Measurements from ENCODE around the gene CTPS2. TPM values are rescaled to one million over a fixed set of nuclear protein-coding genes. Genes with fewer than 3 reads are reported as not detected.

CTPS2 gene
- total RNA-seq, 1 donor from 2014 or later, result 9.9 TPM

GRCh38 chrX:16659321-16659720 lies 53.1 kb downstream of the CTPS2 start:
- no peak for DNase-seq
- intact Hi-C loops (cut with micrococcal nuclease), result no loop called here
- Mint-ChIP-seq H3K9me3 (no peaks in the 10 kb centered on the region), H3K4me1 (no peaks in the 10 kb centered on the region), H3K36me3 (ENCODE audit: low read depth) (peaks cover 21% of the 10 kb centered on the region), H3K27me3 (no peaks in the 10 kb centered on the region), H3K27ac (no peak overlapping the region), H3K4me3 (no peak overlapping the region)
- ChIA-PET CTCF (no interaction called here), POLR2A (no interaction called here)
- TF ChIP-seq, protein P1, sequence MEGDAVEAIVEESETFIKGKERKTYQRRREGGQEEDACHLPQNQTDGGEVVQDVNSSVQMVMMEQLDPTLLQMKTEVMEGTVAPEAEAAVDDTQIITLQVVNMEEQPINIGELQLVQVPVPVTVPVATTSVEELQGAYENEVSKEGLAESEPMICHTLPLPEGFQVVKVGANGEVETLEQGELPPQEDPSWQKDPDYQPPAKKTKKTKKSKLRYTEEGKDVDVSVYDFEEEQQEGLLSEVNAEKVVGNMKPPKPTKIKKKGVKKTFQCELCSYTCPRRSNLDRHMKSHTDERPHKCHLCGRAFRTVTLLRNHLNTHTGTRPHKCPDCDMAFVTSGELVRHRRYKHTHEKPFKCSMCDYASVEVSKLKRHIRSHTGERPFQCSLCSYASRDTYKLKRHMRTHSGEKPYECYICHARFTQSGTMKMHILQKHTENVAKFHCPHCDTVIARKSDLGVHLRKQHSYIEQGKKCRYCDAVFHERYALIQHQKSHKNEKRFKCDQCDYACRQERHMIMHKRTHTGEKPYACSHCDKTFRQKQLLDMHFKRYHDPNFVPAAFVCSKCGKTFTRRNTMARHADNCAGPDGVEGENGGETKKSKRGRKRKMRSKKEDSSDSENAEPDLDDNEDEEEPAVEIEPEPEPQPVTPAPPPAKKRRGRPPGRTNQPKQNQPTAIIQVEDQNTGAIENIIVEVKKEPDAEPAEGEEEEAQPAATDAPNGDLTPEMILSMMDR (IDR thresholded peaks at IDR 0.05), result no peak
- no peak for ATAC-seq (ENCODE audit: low read depth)

DNA sequence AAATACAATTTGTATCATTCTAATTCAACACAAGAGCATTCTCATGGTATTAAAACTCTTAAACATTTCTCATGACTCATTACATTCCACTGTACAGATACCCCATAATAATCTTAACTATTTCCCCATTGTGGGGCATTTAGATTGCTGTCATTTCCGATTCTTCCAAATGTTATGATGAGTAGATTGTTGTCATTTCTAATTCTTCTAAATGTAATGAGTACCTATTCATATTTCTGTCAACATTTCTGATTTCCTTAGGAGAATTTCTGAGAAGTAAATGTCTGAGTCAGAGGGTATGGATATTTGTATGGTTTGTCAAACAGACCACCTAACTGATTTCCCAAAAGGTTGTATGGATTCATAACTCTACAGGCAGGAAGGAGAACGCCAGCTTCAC lies 54.2 kb downstream of the CTPS2 start:
- ChIA-PET CTCF (no interaction called here), POLR2A (no interaction called here)
- Mint-ChIP-seq H3K36me3 (ENCODE audit: low read depth) (peaks cover 16% of the 10 kb centered on the region), H3K4me1 (no peaks in the 10 kb centered on the region), H3K27ac (no peak overlapping the region), H3K4me3 (no peak overlapping the region), H3K9me3 (no peaks in the 10 kb centered on the region), H3K27me3 (no peaks in the 10 kb centered on the region)
- intact Hi-C loops (cut with micrococcal nuclease), result no loop called here
- DNase-seq, result no peak
- no peak for ATAC-seq (ENCODE audit: low read depth)
- TF ChIP-seq, protein P1 (IDR thresholded peaks at IDR 0.05), result no peak

DNA sequence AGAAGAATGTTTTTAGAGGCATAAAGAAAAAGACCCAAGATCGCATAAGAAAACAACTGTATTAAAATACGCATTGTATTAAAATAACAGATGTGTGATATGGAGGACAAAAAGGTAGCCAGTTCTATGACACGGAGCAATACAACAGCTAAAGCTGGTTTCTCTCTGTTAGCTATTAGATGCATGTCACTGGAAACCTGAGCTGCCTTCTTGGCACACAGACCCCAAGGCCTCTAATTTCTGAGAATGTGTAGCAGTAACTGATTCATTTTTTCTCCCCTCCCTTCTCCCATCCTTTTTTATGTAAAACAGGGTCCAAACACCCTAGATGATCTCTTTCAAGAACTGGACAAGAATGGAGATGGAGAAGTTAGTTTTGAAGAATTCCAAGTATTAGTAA lies 58.4 kb downstream of the CTPS2 start:
- ChIA-PET POLR2A (no interaction called here), CTCF (no interaction called here)
- Mint-ChIP-seq H3K27ac (no peak overlapping the region), H3K4me1 (no peaks in the 10 kb centered on the region), H3K27me3 (no peaks in the 10 kb centered on the region), H3K4me3 (no peak overlapping the region), H3K9me3 (no peaks in the 10 kb centered on the region), H3K36me3 (ENCODE audit: low read depth) (peaks cover 12% of the 10 kb centered on the region)
- ATAC-seq (ENCODE audit: low read depth), result no peak
- TF ChIP-seq, protein P1 (IDR thresholded peaks at IDR 0.05), result no peak
- intact Hi-C loops (cut with micrococcal nuclease), result no loop called here
- DNase-seq, result no peak

- Mint-ChIP-seq H3K4me1 (no peaks in the 10 kb centered on the region), H3K27me3 (no peaks in the 10 kb centered on the region), H3K9me3 (no peaks in the 10 kb centered on the region), H3K36me3 (ENCODE audit: low read depth) (peaks cover 10% of the 10 kb centered on the region), H3K4me3 (no peak overlapping the region), H3K27ac (no peak overlapping the region)
- no peak for ATAC-seq (ENCODE audit: low read depth)
- ChIA-PET CTCF (no interaction called here), POLR2A (no interaction called here)
- TF ChIP-seq, protein P1 (IDR thresholded peaks at IDR 0.05), result no peak
- DNase-seq, result no peak
- intact Hi-C loops (cut with micrococcal nuclease), result no loop called here
These were observed 59.0 kb downstream of the CTPS2 start for GRCh38 chrX:16653424-16653823.

GRCh38 chrX:16651391-16652024 lies 61.0 kb downstream of the CTPS2 start:
- no peaks in the 10 kb centered on the region for H3K4me1 Mint-ChIP-seq
- POLR2A ChIA-PET, result no interaction called here
- H3K9me3 Mint-ChIP-seq, result no peaks in the 10 kb centered on the region
- ATAC-seq (ENCODE audit: low read depth), result no peak
- no peak overlapping the region for H3K27ac Mint-ChIP-seq
- TF ChIP-seq, protein P1 (IDR thresholded peaks at IDR 0.05), result no peak
- H3K36me3 Mint-ChIP-seq (ENCODE audit: low read depth), result peaks cover 10% of the 10 kb centered on the region
- DNase-seq, result no peak
- intact Hi-C loops (cut with micrococcal nuclease), result no loop called here
- CTCF ChIA-PET, result no interaction called here
- no peaks in the 10 kb centered on the region for H3K27me3 Mint-ChIP-seq
- no peak overlapping the region for H3K4me3 Mint-ChIP-seq
